IMR-90 (cell line): ENCODE data around the gene KXD1. TPM values are rescaled to one million over a fixed set of nuclear protein-coding genes. Genes with fewer than 3 reads are reported as not detected.
A peak's percentile ranks its signal among the peaks of the same experiment; 100 is the strongest.

Experiments used
- ATAC-seq: fragments of 200-7000 bp; cut with Tn5 transposase; 2 replicates; pipeline ENCODE4 v1.9.1; 2020; ENCODE audit warnings: low read depth, mild to moderate bottlenecking, moderate library complexity
- BruUV-seq: library from RNA; stranded (reverse); fragments of 400-500 nt; replicated peaks from 2 replicates; lab custom pipeline; 2021; lab: Mats Ljungman, UMichigan
- CTCF ChIA-PET: fragments of 300-600 bp; formaldehyde crosslinking; extraction: SDS; loops from one replicate; lab custom pipeline; 2021; ENCODE audit warnings: antibody characterized with exemption; lab: Yijun Ruan, JAX
- POLR2A ChIA-PET: fragments of 300-600 bp; sonication (Branson Sonifier 250); formaldehyde crosslinking; loops from one replicate; lab custom pipeline; 2022; ENCODE audit warnings: antibody characterized with exemption; ENCODE audit not compliant: unreplicated experiment; lab: Charles Lee
- DNase-seq: peaks from one replicate; pipeline ENCODE4 v3.0.0; 2013
- H2AFZ ChIP-seq: replicated peaks from 2 replicates; pipeline ENCODE3; 2013; ENCODE audit warnings: low read length, mild to moderate bottlenecking; ENCODE audit not compliant: poor library complexity
- H2AK5ac ChIP-seq: 2 replicates; pipeline ENCODE4 v1.6.1; 2013; ENCODE audit warnings: low read depth, low read length, inconsistent platforms
- H2AK9ac ChIP-seq: replicated peaks from 2 replicates; pipeline ENCODE3; 2013; ENCODE audit warnings: mild to moderate bottlenecking, low read depth, low read length, moderate library complexity; ENCODE audit not compliant: poor library complexity
- H2BK120ac ChIP-seq: 2 replicates; pipeline ENCODE4 v1.6.1; 2013; ENCODE audit warnings: low read depth, low read length, inconsistent platforms
- H2BK15ac ChIP-seq: 3 replicates; pipeline ENCODE4 v1.6.1; 2013; ENCODE audit warnings: low read depth, low read length, inconsistent platforms
- H2BK20ac ChIP-seq: 2 replicates; pipeline ENCODE4 v1.6.1; 2013; ENCODE audit warnings: low read depth, mild to moderate bottlenecking, inconsistent platforms, low read length, moderate library complexity
- H2BK5ac ChIP-seq: 2 replicates; pipeline ENCODE4 v1.6.1; 2013; ENCODE audit warnings: mild to moderate bottlenecking, low read depth, low read length, inconsistent platforms; ENCODE audit not compliant: poor library complexity, severe bottlenecking
- H3K14ac ChIP-seq: replicated peaks from 2 replicates; pipeline ENCODE4 v1.6.1; 2013; ENCODE audit warnings: low read depth, low read length, inconsistent platforms
- H3K18ac ChIP-seq: 2 replicates; pipeline ENCODE4 v1.6.1; 2013; ENCODE audit warnings: low read depth, low read length, control low read depth
- H3K23ac ChIP-seq: 2 replicates; pipeline ENCODE4 v1.6.1; 2013; ENCODE audit warnings: low read depth, low read length, inconsistent platforms
- H3K27ac ChIP-seq: 2 replicates; pipeline ENCODE4 v1.5.1; 2013; ENCODE audit warnings: mild to moderate bottlenecking, control low read depth, low read length; ENCODE audit not compliant: insufficient read depth
- H3K27me3 ChIP-seq: 2 replicates; pipeline ENCODE4 v1.6.1; 2013; ENCODE audit warnings: low read length; ENCODE audit not compliant: control insufficient read depth, insufficient read depth
- H3K36me3 ChIP-seq: 2 replicates; pipeline ENCODE4 v1.6.1; 2013; ENCODE audit warnings: low read length, mixed read lengths; ENCODE audit not compliant: control insufficient read depth, insufficient read depth
- H3K4ac ChIP-seq: 2 replicates; pipeline ENCODE4 v1.6.1; 2013; ENCODE audit warnings: low read depth, low read length, inconsistent platforms
- H3K4me1 ChIP-seq: 2 replicates; pipeline ENCODE4 v1.6.1; 2013; ENCODE audit warnings: low read length, mixed read lengths; ENCODE audit not compliant: control insufficient read depth, insufficient read depth
- H3K4me2 ChIP-seq: 2 replicates; pipeline ENCODE4 v1.6.1; 2013; ENCODE audit warnings: low read depth, mild to moderate bottlenecking, control low read depth, low read length, moderate library complexity
- H3K4me3 ChIP-seq: 2 replicates; pipeline ENCODE4 v1.5.1; 2013; ENCODE audit warnings: low read depth, mild to moderate bottlenecking, control low read depth, low read length, moderate library complexity; ENCODE audit not compliant: insufficient read depth
- H3K56ac ChIP-seq: 2 replicates; pipeline ENCODE4 v1.6.1; 2013; ENCODE audit warnings: low read length, inconsistent platforms; ENCODE audit not compliant: insufficient read depth; ENCODE audit errors: extremely low read depth
- H3K79me1 ChIP-seq, 2 experiments: 2 replicates each; pipeline ENCODE4 v1.6.1; 2013; ENCODE audit warnings: low read length in 2 of 2, inconsistent platforms in 1 of 2, low read depth in 1 of 2
- H3K9ac ChIP-seq: 2 replicates; pipeline ENCODE4 v1.6.1; 2013; ENCODE audit warnings: low read depth, low read length, control low read depth
- H3K9me1 ChIP-seq: 2 replicates; pipeline ENCODE4 v1.6.1; 2013; ENCODE audit warnings: low read length, inconsistent platforms; ENCODE audit not compliant: insufficient read depth
- H3K9me3 ChIP-seq: 2 replicates; pipeline ENCODE4 v1.6.1; 2013; ENCODE audit warnings: low read length; ENCODE audit not compliant: control insufficient read depth, insufficient read depth
- H4K20me1 ChIP-seq: 2 replicates; pipeline ENCODE4 v1.6.1; 2013; ENCODE audit warnings: low read length, inconsistent platforms; ENCODE audit not compliant: insufficient read depth
- H4K5ac ChIP-seq: 2 replicates; pipeline ENCODE4 v1.6.1; 2013; ENCODE audit warnings: mild to moderate bottlenecking, low read depth, low read length, control low read depth
- H4K8ac ChIP-seq, 2 experiments: 2 replicates each; pipeline ENCODE4 v1.6.1; 2013; ENCODE audit warnings: low read depth in 2 of 2, low read length in 2 of 2, control low read depth in 1 of 2, inconsistent platforms in 1 of 2
- H4K91ac ChIP-seq: 2 replicates; pipeline ENCODE4 v1.6.1; 2013; ENCODE audit warnings: low read depth, low read length, inconsistent platforms; ENCODE audit not compliant: insufficient read depth
- BHLHE40 ChIP-seq: fragments of 150-350 bp; IDR thresholded peaks from 2 replicates; pipeline ENCODE4 v1.6.1; 2016; ENCODE audit warnings: mild to moderate bottlenecking, low read depth, low read length
- WGBS, 2 experiments: methylation state at CpG; one replicate each; pipeline versions ENCODE4 v1.1.5 to v1.1.7; 2013; ENCODE audit warnings: missing lambda C conversion rate in 2 of 2; ENCODE audit not compliant: insufficient read length in 1 of 2; ENCODE audit errors: extremely low coverage in 2 of 2; 5-methylcytosine and 5-hydroxymethylcytosine counted together
- dilution Hi-C: fragments of 300-500 bp; cut with HindIII; formaldehyde crosslinking; loops from one replicate; pipeline ENCODE4 v1.14.3; 2018; ENCODE audit warnings: low sequenced_read_pairs; ENCODE audit not compliant: unreplicated experiment
- in situ Hi-C: fragments of 300-500 bp; cut with MboI; formaldehyde crosslinking; loops from 3 replicates; pipeline ENCODE4 v1.14.3; 2019; ENCODE audit warnings: low sequenced_read_pairs, inconsistent platforms, mixed read lengths
- intact Hi-C: fragments of 100-400 bp; cut with micrococcal nuclease; formaldehyde crosslinking; loops from 2 replicates; pipeline ENCODE4 v1.10.0; 2022
- polyA plus RNA-seq, 3 experiments: library from polyadenylated mRNA; depleted of rRNA; stranded (reverse); fragments of >200 nt; gene quantifications; 2 replicates each; pipeline ENCODE4 v1.2.3, GENCODE V29; 2012; ENCODE audit warnings: low replicate concordance in 1 of 3
- total RNA-seq: library from RNA; depleted of rRNA; stranded (reverse); fragments of >200 nt; gene quantifications from 2 replicates; pipeline ENCODE4 v1.2.3, GENCODE V29; 2012

KXD1 gene
- total and polyA plus RNA-seq, 2 of the 4 experiments (the other 2 are of a cell fraction), result 66.7 to 196 TPM

DNA sequence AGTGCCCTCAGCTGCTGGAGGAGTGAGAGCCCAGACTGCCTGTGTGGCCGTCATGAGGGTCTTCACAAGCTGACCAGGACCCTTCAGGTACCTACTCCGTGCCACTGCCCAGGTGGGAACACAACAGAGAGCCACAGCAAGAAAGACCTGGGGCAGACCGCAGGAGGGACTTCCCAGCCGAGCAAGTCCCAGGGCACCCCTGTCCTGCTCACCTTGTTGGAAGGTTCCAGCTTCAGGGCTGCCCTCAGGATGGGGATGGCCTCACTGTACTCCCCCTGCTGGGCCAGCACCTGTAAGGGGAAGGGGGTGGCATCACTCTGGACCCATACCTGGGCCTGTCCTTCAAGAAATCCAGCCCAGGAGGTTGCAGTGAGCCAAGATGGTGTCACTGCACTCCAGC, 24.6 kb upstream of the KXD1 start:
- intact Hi-C loops, result no loop called here
- POLR2A ChIA-PET, result no interaction called here
- no peak overlapping the region for H2BK15ac ChIP-seq

More for the DNA sequence above, 24.6 kb upstream of the KXD1 start:
- H3K9me3 ChIP-seq, result no peaks in the 10 kb centered on the region
- peak overlapping the region; percentile 42 for H2AK9ac ChIP-seq
- no peak overlapping the region for H4K5ac ChIP-seq
- H3K79me1 ChIP-seq, result peaks cover 3 to 19% of the 10 kb centered on the region in 2 experiments; a peak in 3 of 4 replicates
- no peak overlapping the region for H3K18ac ChIP-seq
- H3K27me3 ChIP-seq, result no peaks in the 10 kb centered on the region
- no peak overlapping the region for H3K4me3 ChIP-seq
- H3K36me3 ChIP-seq, result peaks cover 52% of the 10 kb centered on the region
- H4K20me1 ChIP-seq, result no peaks in the 10 kb centered on the region
- in situ Hi-C loops (no loop called here), dilution Hi-C loops (no loop called here)
- no peak overlapping the region for H2AFZ ChIP-seq
- H2BK20ac ChIP-seq, result no peak overlapping the region
- no peak overlapping the region for H2BK120ac ChIP-seq
- H4K91ac ChIP-seq, result no peak overlapping the region
- 0 out of 2 replicates have a peak, but pooled peaks cover 4% of the 10 kb centered on the region for H3K9me1 ChIP-seq
- TF ChIP-seq BHLHE40, result no peak
- no peak for DNase-seq
- H3K23ac ChIP-seq, result no peak overlapping the region
- CTCF ChIA-PET, result no interaction called here
- no peak overlapping the region for H2AK5ac ChIP-seq
- no peak overlapping the region for H3K56ac ChIP-seq
- no peak overlapping the region for H3K4ac ChIP-seq
- H2BK5ac ChIP-seq, result no peak overlapping the region
- BruUV-seq, result no TSS peak
- H3K14ac ChIP-seq, result no peak overlapping the region
- H3K4me2 ChIP-seq, result no peak overlapping the region
- no peak overlapping the region for H4K8ac ChIP-seq
- 100% methylated on average over 2 of the region's 4 CpGs; no CpG with 5 or more reads in 1 of the 2 experiments for WGBS, 2 experiments
- H3K4me1 ChIP-seq, result no peaks in the 10 kb centered on the region
- H3K27ac ChIP-seq, result no peak overlapping the region
- no peak overlapping the region for H3K9ac ChIP-seq
- ATAC-seq, result no peak
